Rectal smooth muscle tissue (tissue), 1 donor: ENCODE results near the gene HPS1.
"Not testable (repeated sequence)": the region's sequence is repeated elsewhere in the genome, so short reads cannot be mapped to it uniquely, and the experiment has no call there.

Source experiments
- H3K27ac ChIP-seq: one replicate; pipeline ENCODE4 v1.7.0; 2013; ENCODE audit warnings: low read depth, low read length, inconsistent platforms
- H3K27me3 ChIP-seq: one replicate; pipeline ENCODE4 v1.7.0; 2013; ENCODE audit warnings: low read length; ENCODE audit not compliant: control insufficient read depth, insufficient read depth
- H3K36me3 ChIP-seq: one replicate; pipeline ENCODE4 v1.7.0; 2013; ENCODE audit warnings: low read length; ENCODE audit not compliant: control insufficient read depth, insufficient read depth
- H3K4me1 ChIP-seq: one replicate; pipeline ENCODE4 v1.7.0; 2013; ENCODE audit warnings: low read length; ENCODE audit not compliant: control insufficient read depth, insufficient read depth
- H3K4me3 ChIP-seq: one replicate; pipeline ENCODE4 v1.7.0; 2013; ENCODE audit warnings: low read length
- H3K9ac ChIP-seq: one replicate; pipeline ENCODE4 v1.7.0; 2013; ENCODE audit warnings: low read length

HPS1 gene

DNA sequence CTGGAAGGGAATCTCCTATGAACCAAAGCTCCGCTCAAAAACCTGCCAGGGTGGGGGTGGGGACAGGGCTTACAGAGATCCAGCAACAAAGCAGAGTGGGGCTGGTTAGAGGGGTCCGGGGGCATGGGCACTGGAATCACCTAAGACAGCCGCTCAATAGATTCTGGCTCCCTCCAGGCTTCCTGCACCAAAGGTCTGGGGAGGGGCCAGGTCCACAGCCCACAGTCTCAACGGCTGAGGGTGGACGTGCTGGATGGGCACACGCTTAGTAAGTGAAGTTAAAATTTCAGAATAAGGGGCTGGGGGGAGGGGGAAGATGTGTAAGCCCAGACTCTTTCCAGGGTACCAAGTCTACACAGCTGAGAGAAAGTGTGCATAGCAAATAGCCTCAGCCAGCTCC is 62.9 kb downstream of the HPS1 start:
- H3K4me3 ChIP-seq: no peak overlapping the region
- no peak overlapping the region for H3K9ac ChIP-seq
- no peaks in the 10 kb centered on the region for H3K27me3 ChIP-seq
- H3K36me3 ChIP-seq: peaks cover 2% of the 10 kb centered on the region
- no peak overlapping the region for H3K27ac ChIP-seq
- no peaks in the 10 kb centered on the region for H3K4me1 ChIP-seq

DNA sequence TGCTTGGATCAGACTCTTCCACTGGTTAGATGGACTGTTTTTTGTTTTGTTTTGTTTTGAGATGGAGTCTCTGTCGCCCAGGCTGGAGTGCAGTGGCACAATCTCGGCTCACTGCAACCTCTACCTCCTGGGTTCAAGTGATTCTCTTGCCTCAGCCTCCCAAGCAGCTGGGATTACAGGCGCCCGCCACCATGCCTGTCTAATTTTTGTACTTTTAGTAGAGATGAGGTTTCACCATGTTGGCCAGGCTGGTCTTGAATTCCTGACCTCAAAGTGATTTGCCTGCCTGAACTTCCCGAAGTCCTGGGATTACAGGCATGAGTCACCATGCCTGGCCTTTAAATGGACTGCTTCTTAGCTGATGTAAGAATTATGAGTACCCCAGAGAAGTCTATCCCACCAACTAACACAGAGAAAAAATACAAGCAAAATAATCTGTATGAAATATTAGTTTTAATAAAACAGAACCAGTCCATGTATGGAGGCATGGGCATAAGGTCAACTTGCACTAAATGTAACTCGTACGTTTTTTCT is 63.5 kb downstream of the HPS1 start:
- not testable (repeated sequence) for H3K9ac ChIP-seq, H3K36me3 ChIP-seq, H3K4me1 ChIP-seq, H3K27me3 ChIP-seq, H3K4me3 ChIP-seq, H3K27ac ChIP-seq

DNA sequence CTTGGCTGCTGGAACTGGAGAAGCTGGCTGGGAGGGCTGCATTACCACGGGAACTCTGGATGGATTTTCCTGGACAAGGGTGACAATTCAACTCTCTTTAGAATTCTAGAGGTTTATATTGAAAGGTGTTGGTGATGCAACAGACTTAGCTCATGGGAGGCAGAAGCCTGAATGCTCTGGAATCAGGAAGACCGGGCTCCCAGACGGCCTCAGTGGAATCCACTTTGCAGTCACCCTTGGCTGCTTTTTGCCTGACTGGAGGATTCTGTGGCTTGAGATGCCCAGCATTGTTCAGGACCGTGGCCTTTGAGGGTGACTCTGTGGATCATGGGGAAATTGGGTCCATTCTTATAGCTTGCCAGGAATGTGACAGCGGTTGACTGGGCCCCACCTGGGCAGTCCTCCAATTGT is 64.0 kb downstream of the HPS1 start:
- Histone ChIP-seq H3K27me3 (no peaks in the 10 kb centered on the region), H3K4me3 (no peak overlapping the region), H3K36me3 (peaks cover 2% of the 10 kb centered on the region), H3K27ac (no peak overlapping the region), H3K4me1 (no peaks in the 10 kb centered on the region), H3K9ac (no peak overlapping the region)

GRCh38 chr10:98380493-98381339 is 66.0 kb downstream of the HPS1 start:
- no peak overlapping the region for H3K27ac ChIP-seq
- no peak overlapping the region for H3K9ac ChIP-seq
- no peaks in the 10 kb centered on the region for H3K4me1 ChIP-seq
- H3K27me3 ChIP-seq: no peaks in the 10 kb centered on the region
- H3K4me3 ChIP-seq: no peak overlapping the region
- peaks cover 2% of the 10 kb centered on the region for H3K36me3 ChIP-seq

DNA sequence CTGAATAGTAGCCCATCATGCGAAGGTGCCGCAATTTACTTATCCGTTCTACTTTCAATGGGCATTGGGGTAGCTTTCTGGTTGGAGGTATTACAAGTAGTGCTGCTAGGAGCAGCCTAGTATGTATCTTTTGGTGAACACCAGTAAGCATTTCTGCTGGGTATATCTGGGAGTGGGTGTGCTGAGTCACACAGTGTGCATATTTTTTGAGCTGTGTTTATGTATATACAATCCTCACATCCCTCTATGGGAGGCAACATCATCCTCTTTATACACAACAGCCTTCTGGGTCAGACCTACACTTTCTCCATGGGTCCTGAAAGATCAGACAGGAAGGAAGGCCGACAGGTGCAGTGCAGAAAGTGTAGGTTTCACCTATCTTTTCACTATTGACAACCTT is 68.0 kb downstream of the HPS1 start:
- H3K9ac ChIP-seq: no peak overlapping the region
- no peaks in the 10 kb centered on the region for H3K27me3 ChIP-seq
- H3K27ac ChIP-seq: no peak overlapping the region
- H3K4me3 ChIP-seq: no peak overlapping the region
- H3K4me1 ChIP-seq: peaks cover 3% of the 10 kb centered on the region
- no peaks in the 10 kb centered on the region for H3K36me3 ChIP-seq

GRCh38 chr10:98377536-98377935 is 69.2 kb downstream of the HPS1 start:
- Histone ChIP-seq H3K9ac (no peak overlapping the region), H3K36me3 (no peaks in the 10 kb centered on the region), H3K4me1 (peaks cover 3% of the 10 kb centered on the region), H3K27ac (no peak overlapping the region), H3K4me3 (no peak overlapping the region), H3K27me3 (no peaks in the 10 kb centered on the region)

DNA sequence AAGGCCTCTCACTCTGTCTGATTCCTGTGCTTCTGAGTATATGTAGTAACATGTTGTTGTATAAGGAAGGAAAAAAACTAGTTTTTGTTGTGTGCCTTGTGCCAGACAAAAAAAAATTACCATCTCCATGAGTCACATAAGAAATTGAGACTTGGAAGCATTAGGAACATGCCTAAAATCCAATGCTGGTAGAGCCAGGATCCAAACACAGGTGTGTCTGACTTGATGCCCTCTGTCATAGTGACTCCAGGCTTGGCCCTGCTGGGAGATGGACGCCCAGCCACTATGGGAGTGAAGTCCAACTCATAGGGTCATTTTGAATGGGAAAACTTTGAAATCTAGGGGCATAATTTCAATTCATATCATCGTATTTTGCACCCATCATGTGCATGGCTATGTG is 69.7 kb downstream of the HPS1 start:
- H3K4me3 ChIP-seq: no peak overlapping the region

DNA sequence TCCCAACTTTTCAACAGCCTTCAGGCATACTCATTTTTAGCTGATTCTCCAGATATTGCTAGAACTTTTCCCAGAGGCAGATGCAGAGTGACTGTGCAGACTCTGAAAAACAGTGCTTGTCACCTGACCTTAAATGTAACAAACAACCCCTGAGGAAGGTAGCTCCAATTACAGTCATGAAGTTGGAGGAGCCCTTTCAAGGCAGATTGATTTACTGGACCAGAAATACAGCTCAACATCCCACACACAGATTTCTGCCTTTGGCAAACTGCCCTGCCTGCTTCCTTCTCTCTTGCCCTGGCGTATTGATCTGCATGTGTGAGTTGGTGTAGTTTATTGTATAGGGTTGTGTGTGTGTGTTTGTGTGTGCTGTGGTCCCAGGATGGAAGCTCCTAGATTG is 70.2 kb downstream of the HPS1 start:
- Histone ChIP-seq H3K4me3 (no peak overlapping the region), H3K27ac (no peak overlapping the region), H3K36me3 (no peaks in the 10 kb centered on the region), H3K27me3 (no peaks in the 10 kb centered on the region), H3K9ac (no peak overlapping the region), H3K4me1 (peaks cover 3% of the 10 kb centered on the region)

More for the DNA sequence above, 69.7 kb downstream of the HPS1 start:
- no peak overlapping the region for H3K9ac ChIP-seq
- H3K36me3 ChIP-seq: no peaks in the 10 kb centered on the region
- no peak overlapping the region for H3K27ac ChIP-seq
- peaks cover 3% of the 10 kb centered on the region for H3K4me1 ChIP-seq
- H3K27me3 ChIP-seq: no peaks in the 10 kb centered on the region

- no peaks in the 10 kb centered on the region for H3K36me3 ChIP-seq
- H3K9ac ChIP-seq: no peak overlapping the region
- no peaks in the 10 kb centered on the region for H3K27me3 ChIP-seq
- peaks cover 3% of the 10 kb centered on the region for H3K4me1 ChIP-seq
- no peak overlapping the region for H3K4me3 ChIP-seq
- no peak overlapping the region for H3K27ac ChIP-seq
Observed at GRCh38 chr10:98374217-98374985, 72.3 kb downstream of the HPS1 start.

GRCh38 chr10:98373260-98374040 is 73.3 kb downstream of the HPS1 start:
- H3K36me3 ChIP-seq: no peaks in the 10 kb centered on the region
- no peak overlapping the region for H3K9ac ChIP-seq
- peaks cover 3% of the 10 kb centered on the region for H3K4me1 ChIP-seq
- H3K27ac ChIP-seq: no peak overlapping the region
- no peak overlapping the region for H3K4me3 ChIP-seq
- H3K27me3 ChIP-seq: no peaks in the 10 kb centered on the region

- no peaks in the 10 kb centered on the region for H3K27me3 ChIP-seq
- H3K27ac ChIP-seq: no peak overlapping the region
- no peak overlapping the region for H3K4me3 ChIP-seq
- H3K36me3 ChIP-seq: no peaks in the 10 kb centered on the region
- no peak overlapping the region for H3K9ac ChIP-seq
- H3K4me1 ChIP-seq: peaks cover 3% of the 10 kb centered on the region
Observed at GRCh38 chr10:98370831-98371820, 75.6 kb downstream of the HPS1 start.
